ENCODE data around the gene UQCR10. TPM values are rescaled to one million over a fixed set of nuclear protein-coding genes. Genes with fewer than 3 reads are reported as not detected.

Gene UQCR10
- total RNA-seq, 1 donor from 2014 or later: 42.4 TPM

GRCh38 chr22:29734406-29734805 lies 32.8 kb upstream of the UQCR10 start:
- no peak for FAIRE-seq
- no peak for DNase-seq (ENCODE audit: low read depth)
- Histone ChIP-seq H3K36me3 (ENCODE audit: control insufficient read depth, insufficient read depth, low read length) (no peaks in the 10 kb centered on the region), H3K27me3 (ENCODE audit: control insufficient read depth, insufficient read depth, low read length) (no peaks in the 10 kb centered on the region), H3K4me3 (ENCODE audit: low read depth, low read length) (no peak overlapping the region)
- no peak for TF ChIP-seq CTCF (IDR thresholded peaks at IDR 0.05; ENCODE audit: insufficient read depth, low read length, severe bottlenecking)

GRCh38 chr22:29734838-29735237 lies 32.3 kb upstream of the UQCR10 start:
- no peaks in the 10 kb centered on the region for H3K27me3 ChIP-seq (ENCODE audit: control insufficient read depth, insufficient read depth, low read length)
- no peak overlapping the region for H3K4me3 ChIP-seq (ENCODE audit: low read depth, low read length)
- FAIRE-seq (no peak), DNase-seq (ENCODE audit: low read depth) (no peak)
- no peak for TF ChIP-seq CTCF (IDR thresholded peaks at IDR 0.05; ENCODE audit: insufficient read depth, low read length, severe bottlenecking)
- H3K36me3 ChIP-seq (ENCODE audit: control insufficient read depth, insufficient read depth, low read length): no peaks in the 10 kb centered on the region

- DNase-seq (ENCODE audit: low read depth): no peak
- FAIRE-seq: no peak
- TF ChIP-seq CTCF (IDR thresholded peaks at IDR 0.05; ENCODE audit: insufficient read depth, low read length, severe bottlenecking): no peak
- H3K4me3 ChIP-seq (ENCODE audit: low read depth, low read length): no peak overlapping the region
- H3K27me3 ChIP-seq (ENCODE audit: control insufficient read depth, insufficient read depth, low read length): no peaks in the 10 kb centered on the region
- no peaks in the 10 kb centered on the region for H3K36me3 ChIP-seq (ENCODE audit: control insufficient read depth, insufficient read depth, low read length)
These were observed 31.8 kb upstream of the UQCR10 start for GRCh38 chr22:29735416-29735815.

GRCh38 chr22:29737251-29738117 lies 29.7 kb upstream of the UQCR10 start:
- DNase-seq (ENCODE audit: low read depth): no peak
- Histone ChIP-seq H3K27me3 (ENCODE audit: control insufficient read depth, insufficient read depth, low read length) (no peaks in the 10 kb centered on the region), H3K36me3 (ENCODE audit: control insufficient read depth, insufficient read depth, low read length) (no peaks in the 10 kb centered on the region), H3K4me3 (ENCODE audit: low read depth, low read length) (no peak overlapping the region)
- no peak for FAIRE-seq
- no peak for TF ChIP-seq CTCF (IDR thresholded peaks at IDR 0.05; ENCODE audit: insufficient read depth, low read length, severe bottlenecking)

GRCh38 chr22:29738118-29738815 lies 28.9 kb upstream of the UQCR10 start:
- DNase-seq (ENCODE audit: low read depth) (no peak), FAIRE-seq (no peak)
- Histone ChIP-seq H3K36me3 (ENCODE audit: control insufficient read depth, insufficient read depth, low read length) (no peaks in the 10 kb centered on the region), H3K27me3 (ENCODE audit: control insufficient read depth, insufficient read depth, low read length) (no peaks in the 10 kb centered on the region), H3K4me3 (ENCODE audit: low read depth, low read length) (no peak overlapping the region)
- TF ChIP-seq CTCF (IDR thresholded peaks at IDR 0.05; ENCODE audit: insufficient read depth, low read length, severe bottlenecking): no peak

Data from bronchial epithelial cell (primary cell).